ENCODE measurements around the gene IGDCC3.

DNA sequence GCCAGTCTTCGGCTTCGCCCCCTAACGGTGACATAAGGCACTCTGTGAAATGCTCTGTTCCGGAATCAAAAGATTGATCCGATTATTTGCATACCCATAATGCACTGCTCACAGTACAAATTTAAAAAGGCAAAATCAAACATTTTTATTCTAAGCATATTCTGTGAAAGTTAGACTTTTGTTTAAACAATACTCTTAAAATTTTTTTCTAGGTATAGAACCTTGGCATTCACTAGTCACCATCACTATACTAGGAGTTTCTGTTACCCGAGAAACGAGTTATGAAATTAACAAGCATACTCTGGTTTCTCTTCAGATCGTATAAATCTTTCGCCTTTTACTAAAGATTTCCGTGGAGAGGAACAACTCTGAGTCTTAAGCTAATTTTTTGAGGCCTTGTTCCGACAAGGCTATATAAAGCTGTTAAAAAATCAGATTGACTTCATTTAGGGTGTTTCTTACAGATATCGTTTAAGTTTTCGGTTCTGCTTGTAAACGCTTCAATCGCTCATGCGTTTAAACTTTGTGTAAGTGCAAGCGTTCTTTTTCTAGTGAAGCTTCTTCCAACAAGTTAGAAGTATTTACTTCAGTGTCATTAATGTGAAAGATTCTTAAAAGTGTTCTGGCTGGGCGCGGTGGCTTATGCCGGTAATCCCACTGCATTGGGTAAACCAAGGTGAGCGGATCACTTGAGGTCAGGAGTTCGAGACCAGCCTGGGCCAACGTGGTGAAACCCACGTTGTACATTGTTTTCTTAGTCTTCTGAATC lies 73.2 kb downstream of the IGDCC3 start, which contains the start of gene RNU5B-1:
- TF ChIP-seq KAT7 (CRISPR knock-in tag; IDR thresholded peaks at IDR 0.05; ENCODE audit: borderline replicate concordance) (peak; percentile 65; the same call in 1 of the 2 replicates), CREM (CRISPR knock-in tag; IDR thresholded peaks at IDR 0.05) (peak; percentile 84; the same call in 1 of the 2 replicates), SMAD4 (CRISPR knock-in tag; IDR thresholded peaks at IDR 0.05) (peak; percentile 69; the same call in 1 of the 2 replicates), FOXJ3 (CRISPR knock-in tag; IDR thresholded peaks at IDR 0.05; ENCODE audit: borderline replicate concordance) (peak; percentile 80), NR2C2 (CRISPR knock-in tag; IDR thresholded peaks at IDR 0.05) (0 out of 2 replicates have a peak, but pooled peaks have one; percentile 27), ZNF232 (CRISPR knock-in tag; IDR thresholded peaks at IDR 0.05) (0 out of 2 replicates have a peak, but pooled peaks have one; percentile 22), JUN (CRISPR knock-in tag; IDR thresholded peaks at IDR 0.05) (peak; percentile 70; the same call in 1 of the 2 replicates), SP1 (CRISPR knock-in tag; conservative IDR thresholded peaks at IDR 0.05) (peak; percentile 85), GRHL2 (CRISPR knock-in tag; IDR thresholded peaks at IDR 0.05; ENCODE audit: insufficient replicate concordance, severe bottlenecking) (no peak), ESRRA (CRISPR knock-in tag; IDR thresholded peaks at IDR 0.05; ENCODE audit: borderline replicate concordance) (no peak)
- TF ChIP-seq, protein P1, sequence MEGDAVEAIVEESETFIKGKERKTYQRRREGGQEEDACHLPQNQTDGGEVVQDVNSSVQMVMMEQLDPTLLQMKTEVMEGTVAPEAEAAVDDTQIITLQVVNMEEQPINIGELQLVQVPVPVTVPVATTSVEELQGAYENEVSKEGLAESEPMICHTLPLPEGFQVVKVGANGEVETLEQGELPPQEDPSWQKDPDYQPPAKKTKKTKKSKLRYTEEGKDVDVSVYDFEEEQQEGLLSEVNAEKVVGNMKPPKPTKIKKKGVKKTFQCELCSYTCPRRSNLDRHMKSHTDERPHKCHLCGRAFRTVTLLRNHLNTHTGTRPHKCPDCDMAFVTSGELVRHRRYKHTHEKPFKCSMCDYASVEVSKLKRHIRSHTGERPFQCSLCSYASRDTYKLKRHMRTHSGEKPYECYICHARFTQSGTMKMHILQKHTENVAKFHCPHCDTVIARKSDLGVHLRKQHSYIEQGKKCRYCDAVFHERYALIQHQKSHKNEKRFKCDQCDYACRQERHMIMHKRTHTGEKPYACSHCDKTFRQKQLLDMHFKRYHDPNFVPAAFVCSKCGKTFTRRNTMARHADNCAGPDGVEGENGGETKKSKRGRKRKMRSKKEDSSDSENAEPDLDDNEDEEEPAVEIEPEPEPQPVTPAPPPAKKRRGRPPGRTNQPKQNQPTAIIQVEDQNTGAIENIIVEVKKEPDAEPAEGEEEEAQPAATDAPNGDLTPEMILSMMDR (IDR thresholded peaks at IDR 0.05): no peak; the same call in 1 of the 2 replicates
- TF ChIP-seq, protein P2, sequence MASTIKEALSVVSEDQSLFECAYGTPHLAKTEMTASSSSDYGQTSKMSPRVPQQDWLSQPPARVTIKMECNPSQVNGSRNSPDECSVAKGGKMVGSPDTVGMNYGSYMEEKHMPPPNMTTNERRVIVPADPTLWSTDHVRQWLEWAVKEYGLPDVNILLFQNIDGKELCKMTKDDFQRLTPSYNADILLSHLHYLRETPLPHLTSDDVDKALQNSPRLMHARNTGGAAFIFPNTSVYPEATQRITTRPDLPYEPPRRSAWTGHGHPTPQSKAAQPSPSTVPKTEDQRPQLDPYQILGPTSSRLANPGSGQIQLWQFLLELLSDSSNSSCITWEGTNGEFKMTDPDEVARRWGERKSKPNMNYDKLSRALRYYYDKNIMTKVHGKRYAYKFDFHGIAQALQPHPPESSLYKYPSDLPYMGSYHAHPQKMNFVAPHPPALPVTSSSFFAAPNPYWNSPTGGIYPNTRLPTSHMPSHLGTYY (CRISPR knock-in tag; IDR thresholded peaks at IDR 0.05): peak; percentile 95
- TF ChIP-seq, protein P3, sequence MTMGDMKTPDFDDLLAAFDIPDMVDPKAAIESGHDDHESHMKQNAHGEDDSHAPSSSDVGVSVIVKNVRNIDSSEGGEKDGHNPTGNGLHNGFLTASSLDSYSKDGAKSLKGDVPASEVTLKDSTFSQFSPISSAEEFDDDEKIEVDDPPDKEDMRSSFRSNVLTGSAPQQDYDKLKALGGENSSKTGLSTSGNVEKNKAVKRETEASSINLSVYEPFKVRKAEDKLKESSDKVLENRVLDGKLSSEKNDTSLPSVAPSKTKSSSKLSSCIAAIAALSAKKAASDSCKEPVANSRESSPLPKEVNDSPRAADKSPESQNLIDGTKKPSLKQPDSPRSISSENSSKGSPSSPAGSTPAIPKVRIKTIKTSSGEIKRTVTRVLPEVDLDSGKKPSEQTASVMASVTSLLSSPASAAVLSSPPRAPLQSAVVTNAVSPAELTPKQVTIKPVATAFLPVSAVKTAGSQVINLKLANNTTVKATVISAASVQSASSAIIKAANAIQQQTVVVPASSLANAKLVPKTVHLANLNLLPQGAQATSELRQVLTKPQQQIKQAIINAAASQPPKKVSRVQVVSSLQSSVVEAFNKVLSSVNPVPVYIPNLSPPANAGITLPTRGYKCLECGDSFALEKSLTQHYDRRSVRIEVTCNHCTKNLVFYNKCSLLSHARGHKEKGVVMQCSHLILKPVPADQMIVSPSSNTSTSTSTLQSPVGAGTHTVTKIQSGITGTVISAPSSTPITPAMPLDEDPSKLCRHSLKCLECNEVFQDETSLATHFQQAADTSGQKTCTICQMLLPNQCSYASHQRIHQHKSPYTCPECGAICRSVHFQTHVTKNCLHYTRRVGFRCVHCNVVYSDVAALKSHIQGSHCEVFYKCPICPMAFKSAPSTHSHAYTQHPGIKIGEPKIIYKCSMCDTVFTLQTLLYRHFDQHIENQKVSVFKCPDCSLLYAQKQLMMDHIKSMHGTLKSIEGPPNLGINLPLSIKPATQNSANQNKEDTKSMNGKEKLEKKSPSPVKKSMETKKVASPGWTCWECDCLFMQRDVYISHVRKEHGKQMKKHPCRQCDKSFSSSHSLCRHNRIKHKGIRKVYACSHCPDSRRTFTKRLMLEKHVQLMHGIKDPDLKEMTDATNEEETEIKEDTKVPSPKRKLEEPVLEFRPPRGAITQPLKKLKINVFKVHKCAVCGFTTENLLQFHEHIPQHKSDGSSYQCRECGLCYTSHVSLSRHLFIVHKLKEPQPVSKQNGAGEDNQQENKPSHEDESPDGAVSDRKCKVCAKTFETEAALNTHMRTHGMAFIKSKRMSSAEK (CRISPR knock-in tag; IDR thresholded peaks at IDR 0.05; ENCODE audit: borderline replicate concordance): peak; percentile 97
